Karpas-422 (cell line): Measurements from ENCODE around the gene PGAM2. TPM values are rescaled to one million over a fixed set of nuclear protein-coding genes. Genes with fewer than 3 reads are reported as not detected.

ENCODE experiments used
- DNase-seq: peaks from one replicate; pipeline ENCODE4 v3.0.0-alpha.2; 2015
- H2AFZ ChIP-seq: fragments of 200-600 bp; sonication (generic); 2 replicates; pipeline ENCODE4 v1.6.1; 2014; ENCODE audit warnings: antibody characterized with exemption, low read length, mixed read lengths
- H3K27ac ChIP-seq: fragments of 200-600 bp; sonication (generic); 2 replicates; pipeline ENCODE4 v1.5.1; 2014; ENCODE audit warnings: mild to moderate bottlenecking, low read length, moderate library complexity
- H3K27me3 ChIP-seq: fragments of 200-600 bp; sonication (generic); 2 replicates; pipeline ENCODE4 v1.6.1; 2014; ENCODE audit warnings: low read length, mixed read lengths
- H3K36me3 ChIP-seq: fragments of 200-600 bp; sonication (generic); 2 replicates; pipeline ENCODE4 v1.6.1; 2014; ENCODE audit warnings: low read length, mixed read lengths; ENCODE audit not compliant: insufficient read depth
- H3K4me1 ChIP-seq: fragments of 200-600 bp; sonication (generic); 2 replicates; pipeline ENCODE4 v1.6.1; 2014; ENCODE audit warnings: mild to moderate bottlenecking, low read length, mixed read lengths
- H3K4me2 ChIP-seq: fragments of 200-600 bp; sonication (generic); 2 replicates; pipeline ENCODE4 v1.6.1; 2014; ENCODE audit warnings: low read length, low read depth, mild to moderate bottlenecking; ENCODE audit not compliant: poor library complexity, severe bottlenecking
- H3K4me3 ChIP-seq: fragments of 200-600 bp; sonication (generic); 2 replicates; pipeline ENCODE4 v1.5.1; 2014; ENCODE audit warnings: mild to moderate bottlenecking, antibody characterized with exemption, low read length, mixed read lengths
- H3K79me2 ChIP-seq: fragments of 200-600 bp; sonication (generic); 2 replicates; pipeline ENCODE4 v1.6.1; 2014; ENCODE audit warnings: mild to moderate bottlenecking, low read length, mixed read lengths
- H3K9ac ChIP-seq: fragments of 200-600 bp; sonication (generic); 2 replicates; pipeline ENCODE4 v1.6.0; 2014; ENCODE audit warnings: low read length
- H3K9me2 ChIP-seq: fragments of 200-600 bp; sonication (generic), shearing (Covaris generic); replicated peaks from 2 replicates; pipeline ENCODE4 v1.6.0; 2014; ENCODE audit warnings: mild to moderate bottlenecking, low read length, moderate library complexity; ENCODE audit not compliant: insufficient read depth
- H3K9me3 ChIP-seq: fragments of 300-700, 200-600 bp; sonication (generic); 2 replicates; pipeline ENCODE4 v1.6.1; 2014; ENCODE audit warnings: low read length, mixed read lengths
- H4K20me1 ChIP-seq: fragments of 200-600 bp; sonication (generic); 2 replicates; pipeline ENCODE4 v1.6.1; 2014; ENCODE audit warnings: mild to moderate bottlenecking, antibody characterized with exemption, low read length, low read depth; ENCODE audit not compliant: insufficient read depth
- total RNA-seq: library from RNA; depleted of rRNA; stranded (reverse); fragments of >200 nt; shearing (Covaris generic); gene quantifications from 2 replicates; pipeline ENCODE4 v1.2.3, GENCODE V29; 2014; ENCODE audit warnings: low replicate concordance

Gene PGAM2
- total RNA-seq, 1 experiment from 2014 or later = not detected

- Histone ChIP-seq H3K27me3 (no peaks in the 10 kb centered on the region), H2AFZ (no peak overlapping the region), H3K36me3 (no peaks in the 10 kb centered on the region), H3K79me2 (no peaks in the 10 kb centered on the region), H3K9ac (no peak overlapping the region), H4K20me1 (no peaks in the 10 kb centered on the region; the same call in 1 of the 2 replicates), H3K4me3 (no peak overlapping the region), H3K4me2 (no peak overlapping the region), H3K4me1 (peaks cover 17% of the 10 kb centered on the region), H3K9me2 (no peaks in the 10 kb centered on the region), H3K9me3 (no peaks in the 10 kb centered on the region), H3K27ac (no peak overlapping the region)
- DNase-seq = no peak
These were observed 45.6 kb upstream of the PGAM2 start for GRCh38 chr7:44110719-44111635.

- Histone ChIP-seq H3K9me2 (no peaks in the 10 kb centered on the region), H3K27me3 (no peaks in the 10 kb centered on the region), H3K9ac (no peak overlapping the region), H2AFZ (no peak overlapping the region), H3K4me2 (no peak overlapping the region), H3K4me3 (no peak overlapping the region), H3K79me2 (no peaks in the 10 kb centered on the region), H3K27ac (no peak overlapping the region), H3K4me1 (peaks cover 22% of the 10 kb centered on the region), H3K36me3 (no peaks in the 10 kb centered on the region), H4K20me1 (no peaks in the 10 kb centered on the region; the same call in 1 of the 2 replicates), H3K9me3 (no peaks in the 10 kb centered on the region)
- no peak for DNase-seq
These were observed 44.6 kb upstream of the PGAM2 start for GRCh38 chr7:44109991-44110390.

DNA sequence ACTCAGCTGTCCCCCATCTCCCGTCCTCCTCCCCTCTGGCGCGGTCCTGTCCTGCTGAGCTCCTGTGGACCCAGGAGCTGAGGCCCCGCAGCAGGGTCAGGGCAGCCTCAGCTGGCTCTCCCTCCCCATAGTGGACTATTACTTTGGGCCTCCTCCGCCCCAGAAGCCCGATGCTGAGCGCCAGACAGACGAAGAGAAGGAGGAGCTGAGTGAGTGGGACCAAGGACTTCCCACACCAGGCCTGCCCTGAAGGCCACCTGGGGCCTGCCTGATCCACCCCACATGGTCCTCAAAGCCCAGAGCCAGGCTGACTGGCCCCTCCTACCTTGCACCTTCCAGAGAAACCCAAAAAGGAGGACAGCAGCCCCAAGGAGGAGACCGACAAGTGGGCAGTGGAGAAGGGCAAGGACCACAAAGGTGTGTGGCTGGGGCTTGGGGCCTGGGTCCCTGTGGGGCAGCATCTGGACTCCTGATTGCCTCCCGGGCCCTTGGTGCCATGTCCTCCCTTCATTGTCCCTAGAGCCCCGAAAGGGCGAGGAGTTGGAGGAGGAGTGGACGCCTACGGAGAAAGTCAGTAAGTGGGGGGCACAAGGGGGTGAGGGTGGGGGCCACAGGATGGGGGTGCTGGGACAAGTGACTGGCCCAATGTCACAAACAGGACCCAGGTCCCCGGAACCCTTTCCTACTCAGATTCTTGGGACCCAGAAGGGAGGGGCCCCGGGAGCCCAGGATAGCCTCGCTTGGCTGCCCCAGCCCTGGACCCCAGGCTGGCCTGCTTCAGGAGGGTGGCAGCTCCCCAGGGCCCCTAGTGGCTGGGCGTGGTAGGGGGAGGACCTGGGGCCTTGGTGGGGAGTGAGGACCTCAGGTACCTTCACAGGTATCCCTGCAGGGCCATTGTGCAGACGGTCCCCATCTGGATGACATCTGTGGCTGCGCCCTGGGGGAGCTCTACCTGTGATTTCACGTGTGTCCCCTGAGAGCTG, 43.7 kb upstream of the PGAM2 start:
- Histone ChIP-seq H3K36me3 (no peaks in the 10 kb centered on the region), H3K9ac (no peak overlapping the region)

GRCh38 chr7:44107961-44108767, 42.8 kb upstream of the PGAM2 start:
- H3K27me3 ChIP-seq = no peaks in the 10 kb centered on the region
- no peak overlapping the region for H3K27ac ChIP-seq
- peaks cover 22% of the 10 kb centered on the region for H3K4me1 ChIP-seq
- no peaks in the 10 kb centered on the region for H3K79me2 ChIP-seq
- no peaks in the 10 kb centered on the region for H3K36me3 ChIP-seq
- H2AFZ ChIP-seq = no peak overlapping the region
- H4K20me1 ChIP-seq = no peaks in the 10 kb centered on the region; the same call in 1 of the 2 replicates
- H3K4me3 ChIP-seq = no peak overlapping the region
- no peak overlapping the region for H3K9ac ChIP-seq
- no peak for DNase-seq
- H3K9me3 ChIP-seq = no peaks in the 10 kb centered on the region
- no peaks in the 10 kb centered on the region for H3K9me2 ChIP-seq
- H3K4me2 ChIP-seq = no peak overlapping the region

More for the DNA sequence above, 43.7 kb upstream of the PGAM2 start:
- H3K9me3 ChIP-seq = no peaks in the 10 kb centered on the region
- H3K79me2 ChIP-seq = no peaks in the 10 kb centered on the region
- no peak overlapping the region for H3K4me2 ChIP-seq
- H3K27ac ChIP-seq = no peak overlapping the region
- no peak overlapping the region for H3K4me3 ChIP-seq
- no peak for DNase-seq
- H4K20me1 ChIP-seq = no peaks in the 10 kb centered on the region; the same call in 1 of the 2 replicates
- H3K27me3 ChIP-seq = no peaks in the 10 kb centered on the region
- no peak overlapping the region for H2AFZ ChIP-seq
- peaks cover 22% of the 10 kb centered on the region for H3K4me1 ChIP-seq
- H3K9me2 ChIP-seq = no peaks in the 10 kb centered on the region

DNA sequence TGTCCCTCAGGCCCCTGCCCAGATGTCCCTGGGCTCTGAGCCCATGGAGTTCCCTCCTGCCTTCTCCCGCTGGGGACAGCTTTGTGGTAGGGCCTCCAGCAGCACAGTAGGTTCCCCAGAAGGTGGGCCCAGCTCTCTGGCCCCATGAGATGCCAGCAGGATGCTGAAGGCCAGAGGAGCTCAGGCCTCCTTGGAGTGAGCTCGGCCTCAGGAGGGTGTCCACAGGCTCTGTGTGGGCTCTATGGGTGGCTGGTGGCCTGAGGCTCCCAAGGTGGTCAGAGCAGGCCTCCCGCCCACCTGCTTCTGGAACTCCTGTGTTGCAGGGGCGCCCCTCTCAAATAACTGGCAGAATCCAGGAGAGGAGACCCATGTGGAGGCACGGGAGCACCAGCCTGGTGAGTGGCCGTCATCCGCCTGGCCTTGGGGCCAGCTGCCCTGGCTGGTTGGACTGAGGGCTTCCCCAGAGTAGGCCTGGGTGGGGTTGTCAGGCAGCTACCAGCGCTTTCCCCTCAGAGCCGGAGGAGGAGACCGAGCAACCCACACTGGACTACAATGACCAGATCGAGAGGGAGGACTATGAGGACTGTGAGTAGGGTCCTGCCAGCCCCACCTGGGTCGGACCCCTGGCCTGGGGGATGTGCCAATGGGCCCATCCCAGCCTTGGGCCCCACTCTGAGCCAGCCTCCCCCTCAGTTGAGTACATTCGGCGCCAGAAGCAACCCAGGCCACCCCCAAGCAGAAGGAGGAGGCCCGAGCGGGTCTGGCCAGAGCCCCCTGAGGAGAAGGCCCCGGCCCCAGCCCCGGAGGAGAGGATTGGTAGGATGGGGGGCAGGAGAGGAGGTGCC, 42.0 kb upstream of the PGAM2 start:
- no peak for DNase-seq

DNA sequence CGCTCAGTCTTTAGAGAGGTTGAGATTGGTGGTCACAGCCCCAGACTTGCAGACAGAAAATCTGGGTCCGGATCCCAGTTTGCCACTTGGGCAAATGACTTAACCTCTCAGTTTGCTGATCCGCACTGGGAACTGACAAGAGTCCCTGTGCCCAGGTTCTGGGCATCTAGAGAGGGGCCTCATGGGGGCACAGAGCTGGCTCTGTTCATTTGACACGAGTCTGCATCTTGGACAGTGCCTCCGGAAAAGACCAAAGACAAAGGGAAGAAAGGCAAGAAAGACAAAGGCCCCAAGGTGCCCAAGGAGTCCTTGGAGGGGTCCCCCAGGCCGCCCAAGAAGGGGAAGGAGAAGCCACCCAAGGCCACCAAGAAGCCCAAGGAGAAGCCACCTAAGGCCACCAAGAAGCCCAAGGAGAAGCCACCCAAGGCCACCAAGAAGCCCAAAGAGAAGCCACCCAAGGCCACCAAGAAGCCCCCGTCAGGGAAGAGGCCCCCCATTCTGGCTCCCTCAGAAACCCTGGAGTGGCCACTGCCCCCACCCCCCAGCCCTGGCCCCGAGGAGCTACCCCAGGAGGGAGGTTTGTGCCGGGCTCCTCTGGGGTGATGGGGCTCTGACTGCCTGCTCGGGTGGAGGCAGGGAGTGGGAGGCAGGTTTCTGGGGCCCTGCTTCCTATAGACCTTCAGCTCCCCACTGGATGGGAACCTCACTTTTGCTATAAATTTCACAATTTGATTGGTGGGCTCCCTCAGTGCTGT, 41.1 kb upstream of the PGAM2 start:
- Histone ChIP-seq H3K27ac (no peak overlapping the region), H3K27me3 (no peaks in the 10 kb centered on the region), H3K9ac (no peak overlapping the region), H3K9me2 (no peaks in the 10 kb centered on the region), H3K79me2 (no peaks in the 10 kb centered on the region), H3K36me3 (no peaks in the 10 kb centered on the region), H3K4me1 (peaks cover 12% of the 10 kb centered on the region), H3K4me3 (no peak overlapping the region), H2AFZ (no peak overlapping the region), H4K20me1 (no peaks in the 10 kb centered on the region), H3K4me2 (no peak overlapping the region), H3K9me3 (no peaks in the 10 kb centered on the region)
- DNase-seq = no peak

More for the DNA sequence above, 42.0 kb upstream of the PGAM2 start:
- no peak overlapping the region for H3K9ac ChIP-seq
- no peaks in the 10 kb centered on the region for H4K20me1 ChIP-seq
- H3K4me3 ChIP-seq = no peak overlapping the region
- H3K79me2 ChIP-seq = no peaks in the 10 kb centered on the region
- peaks cover 16% of the 10 kb centered on the region for H3K4me1 ChIP-seq
- H2AFZ ChIP-seq = no peak overlapping the region
- no peaks in the 10 kb centered on the region for H3K36me3 ChIP-seq
- no peaks in the 10 kb centered on the region for H3K27me3 ChIP-seq
- H3K9me2 ChIP-seq = no peaks in the 10 kb centered on the region
- no peak overlapping the region for H3K27ac ChIP-seq
- no peaks in the 10 kb centered on the region for H3K9me3 ChIP-seq
- H3K4me2 ChIP-seq = no peak overlapping the region

DNA sequence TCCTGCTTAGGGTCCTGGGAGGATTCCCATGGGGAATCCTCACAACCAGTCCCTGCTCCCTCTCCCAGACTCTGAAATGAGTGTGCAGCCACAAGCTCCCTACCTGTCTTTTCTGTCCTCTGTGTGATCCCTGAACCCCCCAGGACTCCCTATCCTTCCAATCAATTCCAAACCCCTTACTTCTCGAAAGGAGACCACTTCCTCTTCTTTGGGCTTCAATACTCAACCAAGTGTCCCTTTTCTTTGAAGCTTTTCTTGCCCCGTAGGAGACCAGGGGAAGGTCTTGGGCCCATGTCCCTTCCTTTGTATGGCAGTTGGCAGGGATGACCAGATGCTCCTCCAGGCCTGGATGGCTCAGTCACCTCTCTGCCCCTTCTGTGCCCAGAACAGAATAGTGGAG, 40.5 kb upstream of the PGAM2 start:
- Histone ChIP-seq H2AFZ (no peak overlapping the region), H3K9me3 (no peaks in the 10 kb centered on the region), H3K4me2 (no peak overlapping the region), H3K27ac (no peak overlapping the region), H3K9me2 (no peaks in the 10 kb centered on the region), H3K79me2 (no peaks in the 10 kb centered on the region), H3K4me3 (no peak overlapping the region), H3K9ac (no peak overlapping the region), H3K4me1 (peaks cover 17% of the 10 kb centered on the region), H3K36me3 (no peaks in the 10 kb centered on the region), H4K20me1 (no peaks in the 10 kb centered on the region), H3K27me3 (no peaks in the 10 kb centered on the region)
- DNase-seq = no peak
